Stimulated activated naive CD4-positive, alpha-beta T cell treated with Interleukin-2 at 50 U/mL for 16 hours (primary cell): Measurements from ENCODE around the gene IQSEC1.
"Not testable (repeated sequence)": the region's sequence is repeated elsewhere in the genome, so short reads cannot be mapped to it uniquely, and the experiment has no call there.

Experiments
- DNase-seq: peaks from one replicate; lab custom pipeline; 2025; lab: John Stamatoyannopoulos, UW

Gene IQSEC1

GRCh38 chr3:12870942-12871341 is 202.3 kb downstream of the IQSEC1 start:
- no peak for DNase-seq

DNA sequence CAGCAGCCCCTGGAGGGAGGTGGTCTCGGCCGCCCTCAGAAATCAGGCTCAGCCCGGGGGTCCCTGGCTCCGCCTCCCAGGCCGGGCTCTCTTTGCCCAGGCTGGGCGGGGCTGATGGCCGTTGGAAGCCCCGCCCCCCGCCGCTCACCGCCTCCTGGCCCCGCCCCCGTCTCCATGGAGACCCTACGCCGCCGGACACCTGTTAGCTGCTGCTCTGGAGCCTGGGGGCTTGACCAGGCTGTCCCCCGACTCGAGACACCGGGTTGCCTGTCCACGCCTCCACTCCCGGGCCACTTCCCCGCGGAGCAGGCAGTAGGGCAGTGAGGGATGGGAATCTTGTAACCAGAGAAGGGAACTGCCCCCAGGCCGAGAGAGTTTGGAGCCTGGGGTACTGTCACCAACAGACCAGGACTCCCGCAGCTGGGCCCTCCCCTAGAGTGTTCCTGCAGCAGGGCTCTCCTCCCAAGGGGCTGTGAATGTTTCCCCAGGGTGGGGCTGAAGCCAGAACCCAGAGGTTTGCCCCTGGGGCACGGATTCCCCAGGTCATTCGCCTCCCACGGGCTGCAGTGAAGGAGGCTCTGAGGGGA is 204.1 kb downstream of the IQSEC1 start:
- DNase-seq, result peak; percentile 4

- DNase-seq, result peak; percentile 52
These were observed 204.9 kb downstream of the IQSEC1 start for GRCh38 chr3:12868039-12869034.

GRCh38 chr3:12866836-12867235 is 206.4 kb downstream of the IQSEC1 start:
- no peak for DNase-seq

DNA sequence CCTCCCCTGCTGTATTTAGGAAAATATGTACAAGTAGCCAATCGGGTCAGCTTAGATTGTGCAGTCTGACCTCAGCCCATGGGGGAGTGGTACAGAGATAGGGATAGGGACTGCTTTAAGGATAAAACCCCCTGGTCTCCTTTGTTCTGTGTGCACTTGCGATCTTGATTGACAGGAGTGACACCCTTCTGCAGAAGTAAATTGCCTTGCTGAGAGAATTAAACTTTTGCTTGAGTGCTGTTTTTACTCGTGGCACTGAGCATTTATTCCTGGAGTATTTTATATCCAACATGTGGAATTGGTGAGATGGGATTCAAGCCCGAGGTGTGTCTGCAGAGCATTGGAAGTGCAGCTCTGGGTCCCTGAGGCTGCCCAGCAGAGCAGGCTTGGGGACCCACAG is 208.0 kb downstream of the IQSEC1 start:
- no peak for DNase-seq

- DNase-seq, result no peak
These were observed 210.8 kb downstream of the IQSEC1 start for GRCh38 chr3:12862387-12862786.

DNA sequence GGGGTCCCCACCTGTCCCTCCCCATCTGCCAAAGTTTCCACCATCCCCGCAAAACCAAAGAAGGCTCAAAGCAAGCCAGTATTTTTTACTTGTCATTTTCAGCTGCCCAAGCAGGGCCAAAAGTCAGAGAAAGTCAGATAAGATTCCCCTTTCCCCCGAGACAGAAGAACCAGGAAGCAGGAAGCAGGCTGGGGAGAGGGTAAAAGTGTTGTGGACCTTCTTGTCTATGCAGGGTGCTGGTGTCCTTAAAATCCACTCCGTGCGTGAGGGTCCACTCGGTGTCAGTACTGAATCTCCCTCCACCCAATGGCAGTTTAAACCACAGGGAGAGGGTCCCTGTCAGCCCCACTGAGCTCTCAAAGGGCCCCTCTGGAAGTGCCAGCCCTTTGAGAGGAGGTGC is 211.6 kb downstream of the IQSEC1 start:
- no peak for DNase-seq

- no peak for DNase-seq
These were observed 213.4 kb downstream of the IQSEC1 start for GRCh38 chr3:12859840-12860239.

GRCh38 chr3:12856626-12857025 is 216.6 kb downstream of the IQSEC1 start:
- no peak for DNase-seq

- no peak for DNase-seq
These were observed 218.7 kb downstream of the IQSEC1 start for GRCh38 chr3:12854565-12854964.

GRCh38 chr3:12853847-12854246 is 219.4 kb downstream of the IQSEC1 start:
- DNase-seq, result not testable (repeated sequence)

- no peak for DNase-seq
These were observed 221.0 kb downstream of the IQSEC1 start for GRCh38 chr3:12852201-12852600.
